ENCODE results near the gene ZBTB38. TPM values are rescaled to one million over a fixed set of nuclear protein-coding genes. Genes with fewer than 3 reads are reported as not detected.

The ZBTB38 gene
- total RNA-seq, 1 donor from 2014 or later: 24.5 TPM

DNA sequence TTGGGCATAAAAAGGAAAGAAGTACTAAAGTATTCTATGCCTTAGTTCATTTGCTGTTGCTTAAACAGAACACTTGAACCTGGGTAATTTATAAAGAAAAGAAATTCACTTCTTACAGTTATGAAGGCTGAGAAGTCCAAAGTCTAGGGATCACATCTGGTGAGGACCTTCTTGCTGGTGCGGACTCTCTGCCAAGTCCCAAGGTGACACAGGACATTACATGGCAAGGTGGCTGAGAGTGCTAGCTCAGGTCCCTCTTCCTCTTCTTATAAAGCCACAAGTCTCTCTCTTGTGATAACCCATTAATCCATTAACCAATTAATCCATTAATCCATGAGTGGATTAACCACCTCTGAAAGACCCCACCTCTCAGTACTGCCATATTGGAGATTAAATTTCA lies 3.1 kb upstream of the ZBTB38 start:
- peaks cover 42% of the 10 kb centered on the region for H3K4me1 Mint-ChIP-seq
- H3K27ac ChIP-seq: no peak overlapping the region
- H3K4me1 ChIP-seq: peaks cover 4% of the 10 kb centered on the region
- no peaks in the 10 kb centered on the region for H3K79me2 ChIP-seq (ENCODE audit: low read depth)
- H3K4me2 ChIP-seq: no peak overlapping the region
- DNase-seq (ENCODE audit: low spot score): no peak
- peaks cover 5% of the 10 kb centered on the region for H3F3A ChIP-seq (ENCODE audit: low read depth)
- H3K36me3 ChIP-seq: no peaks in the 10 kb centered on the region
- H3K4me3 Mint-ChIP-seq: no peak overlapping the region
- H3K27me3 Mint-ChIP-seq (ENCODE audit: insufficient read depth, low read depth): no peaks in the 10 kb centered on the region
- H2AFZ ChIP-seq (replicated peaks): no peak overlapping the region
- H3K9me3 ChIP-seq (ENCODE audit: low read depth): no peaks in the 10 kb centered on the region
- TF ChIP-seq EZH2 (IDR thresholded peaks at IDR 0.05) (no peak), EZH2phosphoT487 (IDR thresholded peaks at IDR 0.05) (no peak)
- TF ChIP-seq, protein P1, sequence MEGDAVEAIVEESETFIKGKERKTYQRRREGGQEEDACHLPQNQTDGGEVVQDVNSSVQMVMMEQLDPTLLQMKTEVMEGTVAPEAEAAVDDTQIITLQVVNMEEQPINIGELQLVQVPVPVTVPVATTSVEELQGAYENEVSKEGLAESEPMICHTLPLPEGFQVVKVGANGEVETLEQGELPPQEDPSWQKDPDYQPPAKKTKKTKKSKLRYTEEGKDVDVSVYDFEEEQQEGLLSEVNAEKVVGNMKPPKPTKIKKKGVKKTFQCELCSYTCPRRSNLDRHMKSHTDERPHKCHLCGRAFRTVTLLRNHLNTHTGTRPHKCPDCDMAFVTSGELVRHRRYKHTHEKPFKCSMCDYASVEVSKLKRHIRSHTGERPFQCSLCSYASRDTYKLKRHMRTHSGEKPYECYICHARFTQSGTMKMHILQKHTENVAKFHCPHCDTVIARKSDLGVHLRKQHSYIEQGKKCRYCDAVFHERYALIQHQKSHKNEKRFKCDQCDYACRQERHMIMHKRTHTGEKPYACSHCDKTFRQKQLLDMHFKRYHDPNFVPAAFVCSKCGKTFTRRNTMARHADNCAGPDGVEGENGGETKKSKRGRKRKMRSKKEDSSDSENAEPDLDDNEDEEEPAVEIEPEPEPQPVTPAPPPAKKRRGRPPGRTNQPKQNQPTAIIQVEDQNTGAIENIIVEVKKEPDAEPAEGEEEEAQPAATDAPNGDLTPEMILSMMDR (IDR thresholded peaks at IDR 0.05): no peak
- no peak overlapping the region for H3K9ac ChIP-seq
- no peak overlapping the region for H3K4me3 ChIP-seq
- no peaks in the 10 kb centered on the region for H4K20me1 ChIP-seq (ENCODE audit: low read depth)
- H3K36me3 Mint-ChIP-seq: peaks cover 6% of the 10 kb centered on the region
- H3K27ac Mint-ChIP-seq: no peak overlapping the region
- no peaks in the 10 kb centered on the region for H3K27me3 ChIP-seq
- peaks cover 9% of the 10 kb centered on the region for H3K9me3 Mint-ChIP-seq

- H3K36me3 Mint-ChIP-seq: peaks cover 7% of the 10 kb centered on the region
- DNase-seq (ENCODE audit: low spot score): no peak
- no peaks in the 10 kb centered on the region for H3K36me3 ChIP-seq
- H3K27ac Mint-ChIP-seq: peak overlapping the region; percentile 78
- no peaks in the 10 kb centered on the region for H4K20me1 ChIP-seq (ENCODE audit: low read depth)
- H3K9ac ChIP-seq: no peak overlapping the region
- TF ChIP-seq EZH2phosphoT487 (IDR thresholded peaks at IDR 0.05): no peak
- TF ChIP-seq EZH2 (IDR thresholded peaks at IDR 0.05): no peak
- TF ChIP-seq, protein P1 (IDR thresholded peaks at IDR 0.05): no peak
- H3K9me3 ChIP-seq (ENCODE audit: low read depth): no peaks in the 10 kb centered on the region
- no peak overlapping the region for H3K27ac ChIP-seq
- peaks cover 44% of the 10 kb centered on the region for H3K4me1 Mint-ChIP-seq
- no peak overlapping the region for H3K4me2 ChIP-seq
- peaks cover 5% of the 10 kb centered on the region for H3F3A ChIP-seq (ENCODE audit: low read depth)
- peaks cover 4% of the 10 kb centered on the region for H3K4me1 ChIP-seq
- no peaks in the 10 kb centered on the region for H3K79me2 ChIP-seq (ENCODE audit: low read depth)
- H3K27me3 ChIP-seq: no peaks in the 10 kb centered on the region
- no peaks in the 10 kb centered on the region for H3K27me3 Mint-ChIP-seq (ENCODE audit: insufficient read depth, low read depth)
- H3K4me3 ChIP-seq: no peak overlapping the region
- no peak overlapping the region for H3K4me3 Mint-ChIP-seq
- peaks cover 9% of the 10 kb centered on the region for H3K9me3 Mint-ChIP-seq
- H2AFZ ChIP-seq (replicated peaks): no peak overlapping the region
These were observed 1.8 kb upstream of the ZBTB38 start for GRCh38 chr3:141366285-141367037.

DNA sequence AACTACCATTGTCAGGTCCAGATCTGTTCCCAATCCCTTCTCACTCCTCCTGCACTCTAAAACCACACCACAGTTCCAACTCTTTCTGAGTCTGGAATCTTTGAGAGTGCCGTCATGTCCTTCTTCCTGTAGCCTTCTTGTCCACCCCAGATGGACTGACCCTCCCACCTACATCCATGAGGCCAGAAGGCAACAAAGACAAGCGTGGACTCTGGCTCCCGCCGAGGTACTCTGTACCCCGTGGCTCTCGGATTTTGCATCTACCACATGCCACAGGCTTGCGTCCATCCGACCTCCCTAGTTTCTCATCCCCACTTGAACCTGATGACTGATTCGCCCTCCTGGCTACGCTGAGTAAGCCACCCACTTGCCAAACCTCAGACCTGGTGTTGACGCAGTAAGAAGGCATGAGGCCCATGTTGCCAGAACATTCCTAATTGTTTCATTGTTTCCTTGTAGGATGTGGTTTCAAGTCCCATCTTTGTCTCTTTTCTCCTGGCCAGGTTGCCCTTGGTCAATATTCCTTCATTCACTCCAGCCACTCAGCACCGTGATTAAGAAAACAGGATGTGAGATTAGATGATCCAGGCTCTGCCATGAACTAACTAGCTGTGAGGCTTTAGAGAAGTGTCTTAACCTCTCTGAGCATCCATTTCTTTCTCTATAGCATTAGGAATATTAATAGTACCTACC lies 1.1 kb upstream of the ZBTB38 start:
- Mint-ChIP-seq H3K9me3 (peaks cover 9% of the 10 kb centered on the region), H3K27ac (peak overlapping the region; percentile 78), H3K36me3 (peaks cover 12% of the 10 kb centered on the region), H3K4me1 (peaks cover 49% of the 10 kb centered on the region), H3K4me3 (no peak overlapping the region), H3K27me3 (ENCODE audit: insufficient read depth, low read depth) (no peaks in the 10 kb centered on the region)
- no peaks in the 10 kb centered on the region for H3K36me3 ChIP-seq
- no peaks in the 10 kb centered on the region for H3K79me2 ChIP-seq (ENCODE audit: low read depth)
- no peaks in the 10 kb centered on the region for H4K20me1 ChIP-seq (ENCODE audit: low read depth)
- no peak for DNase-seq (ENCODE audit: low spot score)
- H2AFZ ChIP-seq (replicated peaks): no peak overlapping the region
- H3K4me1 ChIP-seq: peaks cover 4% of the 10 kb centered on the region
- no peak overlapping the region for H3K9ac ChIP-seq
- no peaks in the 10 kb centered on the region for H3K9me3 ChIP-seq (ENCODE audit: low read depth)
- H3K4me3 ChIP-seq: no peak overlapping the region
- no peak overlapping the region for H3K27ac ChIP-seq
- no peak overlapping the region for H3K4me2 ChIP-seq
- TF ChIP-seq, protein P1 (IDR thresholded peaks at IDR 0.05): no peak
- no peak for TF ChIP-seq EZH2phosphoT487 (IDR thresholded peaks at IDR 0.05)
- TF ChIP-seq EZH2 (IDR thresholded peaks at IDR 0.05): no peak
- H3K27me3 ChIP-seq: no peaks in the 10 kb centered on the region
- peaks cover 5% of the 10 kb centered on the region for H3F3A ChIP-seq (ENCODE audit: low read depth)
